ENCODE data around the gene PTAFR. TPM values are rescaled to one million over a fixed set of nuclear protein-coding genes. Genes with fewer than 3 reads are reported as not detected.

The PTAFR gene
- total and polyA plus RNA-seq, 2 of the 8 experiments (the other 6 are each of a cell fraction or from before 2014, with no cell fraction given), result 1.2 to 4.9 TPM

- CTCF ChIA-PET (ENCODE audit: partially characterized antibody), result interaction anchor here (0.9 to 2.4 kb wide), 3 partner anchors 14 to 43 kb away, joined by 3 to 8 read pairs (median 6); no protein-coding TSS in a partner anchor
- H3K14ac ChIP-seq (ENCODE audit: insufficient read length), result no peak overlapping the region
These were observed 27.7 kb downstream of the PTAFR start for GRCh38 chr1:28148880-28149195.

More at GRCh38 chr1:28148880-28149195, 27.7 kb downstream of the PTAFR start:
- Histone ChIP-seq H3K27ac (ENCODE audit: low read depth, low read length) (no peak overlapping the region), H3K9me3 (ENCODE audit: insufficient read depth in 2 of 2, low read depth in 1 of 2, low read length in 1 of 2) (no peaks in the 10 kb centered on the region), H3K79me1 (ENCODE audit: low read depth, low read length) (peaks cover 2% of the 10 kb centered on the region; the same call in 1 of the 2 replicates), H3K4me3 (ENCODE audit: extremely low read depth in 1 of 4, insufficient read depth in 2 of 4, low read depth in 3 of 4, low read length in 4 of 4) (no peak overlapping the region), H2BK15ac (ENCODE audit: low read length) (no peak overlapping the region), H4K8ac (ENCODE audit: extremely low read depth, insufficient read depth, low read length) (no peak overlapping the region; the same call in 1 of the 2 replicates), H3K4me1 (replicated peaks in 1 of 4; ENCODE audit: control insufficient read depth in 3 of 4, insufficient read depth in 4 of 4, low read length in 3 of 4) (peaks cover 0 to 10% (median 7%) of the 10 kb centered on the region in 4 experiments; a peak in 6 of 7 replicates), H3K9ac (replicated peaks in 1 of 4; ENCODE audit: extremely low read depth in 1 of 4, low read depth in 3 of 4, low read length in 3 of 4) (no peak overlapping the region), H3K27me3 (replicated peaks in 1 of 4; ENCODE audit: control insufficient read depth in 3 of 4, extremely low read depth in 1 of 4, insufficient read depth in 3 of 4, low read length in 3 of 4) (no peaks in the 10 kb centered on the region), H4K20me1 (replicated peaks in 1 of 2; ENCODE audit: control insufficient read depth in 1 of 2, insufficient read depth in 2 of 2, low read length in 2 of 2) (no peaks in the 10 kb centered on the region), H2BK5ac (ENCODE audit: low read depth, low read length) (no peak overlapping the region), H3K18ac (ENCODE audit: extremely low read depth, low read length) (no peak overlapping the region), H3K79me2 (ENCODE audit: control insufficient read depth in 1 of 2, insufficient read depth in 2 of 2, low read length in 2 of 2) (no peaks in the 10 kb centered on the region), H4K91ac (replicated peaks; ENCODE audit: insufficient read length, low read length) (peak overlapping the region; percentile 75), H2AFZ (ENCODE audit: low read length) (no peak overlapping the region), H3K36me3 (ENCODE audit: control insufficient read depth in 2 of 4, insufficient read depth in 4 of 4, low read length in 3 of 4) (no peaks in the 10 kb centered on the region), H3K23me2 (ENCODE audit: low read depth, low read length) (peaks cover 3% of the 10 kb centered on the region; the same call in 1 of the 2 replicates), H3K4ac (replicated peaks; ENCODE audit: insufficient read length, low read depth, low read length) (no peak overlapping the region), H3K23ac (ENCODE audit: insufficient read length) (no peak overlapping the region), H3K4me2 (ENCODE audit: insufficient read depth in 1 of 2, low read depth in 2 of 2, low read length in 2 of 2) (no peak overlapping the region), H2BK20ac (ENCODE audit: low read length) (no peak overlapping the region), H2BK12ac (ENCODE audit: low read depth, low read length) (peak overlapping the region; percentile 80; the same call in 1 of the 2 replicates), H2AK5ac (ENCODE audit: low read depth, low read length) (no peak overlapping the region), H2BK120ac (replicated peaks; ENCODE audit: low read depth, low read length) (no peak overlapping the region), H4K5ac (ENCODE audit: insufficient read length, low read depth, low read length) (no peak overlapping the region), H3K56ac (replicated peaks; ENCODE audit: insufficient read length, low read depth, low read length) (no peak overlapping the region)
- 73% methylated on average over 1 of the region's 1 CpG; no CpG with 5 or more reads in 1 of the 2 experiments for WGBS, 2 experiments (ENCODE audit: extremely low coverage in 1 of 2, insufficient coverage in 1 of 2, insufficient read length in 1 of 2, insufficient replicate concordance in 2 of 2, low coverage in 1 of 2, low lambda C conversion rate in 2 of 2, missing lambda C conversion rate in 1 of 2)
- POLR2A ChIA-PET (ENCODE audit: partially characterized antibody), result no interaction called here
- FAIRE-seq (no peak), DNase-seq (ENCODE audit: low read depth in 1 of 2, low spot score in 2 of 2) (no peak)
- TF ChIP-seq KDM1A (IDR thresholded peaks at IDR 0.05; ENCODE audit: borderline replicate concordance, low read length) (no peak), JUN (IDR thresholded peaks at IDR 0.05; ENCODE audit: low read depth, low read length) (no peak), CEBPB (IDR thresholded peaks at IDR 0.05; ENCODE audit: low read depth, low read length) (no peak), ASH2L (IDR thresholded peaks at IDR 0.05; ENCODE audit: low read length) (no peak), ATF2 (IDR thresholded peaks at IDR 0.05; ENCODE audit: low read length) (no peak), TEAD4 (IDR thresholded peaks at IDR 0.05; ENCODE audit: low read depth, low read length) (no peak), CBX8 (IDR thresholded peaks at IDR 0.05; ENCODE audit: borderline replicate concordance, low read depth, low read length) (no peak), HDAC2 (IDR thresholded peaks at IDR 0.05; ENCODE audit: borderline replicate concordance in 1 of 2, low read depth in 2 of 2, low read length in 2 of 2) (no peak), SUZ12 (IDR thresholded peaks at IDR 0.05; ENCODE audit: low read length) (no peak), CREB1 (IDR thresholded peaks at IDR 0.05) (no peak)
